ENCODE measurements around the gene STK39.

Gene STK39

GRCh38 chr2:168255103-168255502 lies 7.7 kb upstream of the STK39 start:
- no peak for TF ChIP-seq CTCF (IDR thresholded peaks at IDR 0.05; ENCODE audit: extremely low read depth, insufficient read depth, missing control alignments)
- in situ Hi-C loops (cut with MboI; ENCODE audit: low pct_unique_long_range_greater_than_20kb, low sequenced_read_pairs, unreplicated experiment): no loop called here
- DNase-seq (ENCODE audit: low spot score): no peak

- no peak for DNase-seq (ENCODE audit: low spot score)
- in situ Hi-C loops (cut with MboI; ENCODE audit: low pct_unique_long_range_greater_than_20kb, low sequenced_read_pairs, unreplicated experiment): no loop called here
- no peak for TF ChIP-seq CTCF (IDR thresholded peaks at IDR 0.05; ENCODE audit: extremely low read depth, insufficient read depth, missing control alignments)
Measured at GRCh38 chr2:168254158-168254935, 7.0 kb upstream of the STK39 start.

- DNase-seq (ENCODE audit: low spot score): no peak
- in situ Hi-C loops (cut with MboI; ENCODE audit: low pct_unique_long_range_greater_than_20kb, low sequenced_read_pairs, unreplicated experiment): no loop called here
- no peak for TF ChIP-seq CTCF (IDR thresholded peaks at IDR 0.05; ENCODE audit: extremely low read depth, insufficient read depth, missing control alignments)
Measured at GRCh38 chr2:168253379-168253778, 6.0 kb upstream of the STK39 start.

- no peak for DNase-seq (ENCODE audit: low spot score)
- no peak for TF ChIP-seq CTCF (IDR thresholded peaks at IDR 0.05; ENCODE audit: extremely low read depth, insufficient read depth, missing control alignments)
- in situ Hi-C loops (cut with MboI; ENCODE audit: low pct_unique_long_range_greater_than_20kb, low sequenced_read_pairs, unreplicated experiment): no loop called here
Measured at GRCh38 chr2:168252976-168253375, 5.6 kb upstream of the STK39 start.

GRCh38 chr2:168246483-168247340 lies 683 bp downstream of the STK39 start:
- in situ Hi-C loops (cut with MboI; ENCODE audit: low pct_unique_long_range_greater_than_20kb, low sequenced_read_pairs, unreplicated experiment): no loop called here
- peak; percentile 66 for DNase-seq (ENCODE audit: low spot score)

More at GRCh38 chr2:168246483-168247340, 683 bp downstream of the STK39 start:
- no peak for TF ChIP-seq CTCF (IDR thresholded peaks at IDR 0.05; ENCODE audit: extremely low read depth, insufficient read depth, missing control alignments)
